Endothelial cell of umbilical vein (primary cell): ENCODE data around the gene FAM200A. TPM values are rescaled to one million over a fixed set of nuclear protein-coding genes. Genes with fewer than 3 reads are reported as not detected.

Source experiments
- BruUV-seq: library from RNA; stranded (reverse); fragments of 400-500 nt; replicated peaks from 2 replicates; lab custom pipeline; 2021; lab: Mats Ljungman, UMichigan
- CTCF ChIA-PET: fragments of 300-600, 350-600 bp; sonication (Branson Sonifier 250); formaldehyde crosslinking; loops from one replicate; lab custom pipeline; 2021; ENCODE audit warnings: antibody characterized with exemption, inconsistent platforms; lab: Charles Lee
- POLR2A ChIA-PET: fragments of 300-600, 350-600 bp; sonication (Branson Sonifier 250); formaldehyde crosslinking; loops from one replicate; lab custom pipeline; 2021; ENCODE audit warnings: antibody characterized with exemption, inconsistent platforms; lab: Charles Lee
- DNase-seq: peaks from one replicate; pipeline ENCODE4 v3.0.0-alpha.2; 2011; ENCODE audit warnings: low read depth, low spot score
- FAIRE-seq: peaks from 2 replicates; lab custom pipeline; 2011; peaks lifted over from hg19 to GRCh38; lab: Jason Lieb, UNC
- H2AFZ ChIP-seq: 2 replicates; pipeline ENCODE4 v1.6.0; 2012; ENCODE audit warnings: low read depth, low read length, control low read depth, inconsistent platforms
- H3K27ac ChIP-seq: 2 replicates; pipeline ENCODE4 v1.5.1; 2011; ENCODE audit warnings: low read depth, mild to moderate bottlenecking, control low read depth, low read length, moderate library complexity; ENCODE audit not compliant: insufficient read depth
- H3K27me3 ChIP-seq, 2 experiments: 2 replicates each; pipeline versions ENCODE4 v1.6.0 to v1.6.1; 2011; ENCODE audit warnings: low read length in 2 of 2, mixed read lengths in 1 of 2; ENCODE audit not compliant: control insufficient read depth in 2 of 2, insufficient read depth in 2 of 2
- H3K36me3 ChIP-seq, 2 experiments: 2 replicates in 1 of 2; 3 replicates in 1 of 2; pipeline ENCODE4 v1.5.1; 2011; ENCODE audit warnings: low read length in 2 of 2, mild to moderate bottlenecking in 1 of 2, moderate library complexity in 1 of 2; ENCODE audit not compliant: control insufficient read depth in 2 of 2, insufficient read depth in 2 of 2; ENCODE audit errors: extremely low read depth in 1 of 2
- H3K4me1 ChIP-seq: 3 replicates; pipeline ENCODE4 v1.5.1; 2011; ENCODE audit warnings: mild to moderate bottlenecking, low read length; ENCODE audit not compliant: control insufficient read depth, insufficient read depth; ENCODE audit errors: extremely low read depth
- H3K4me2 ChIP-seq: 2 replicates; pipeline ENCODE4 v1.6.1; 2011; ENCODE audit warnings: low read length, control low read depth, mixed read lengths; ENCODE audit not compliant: insufficient read depth
- H3K4me3 ChIP-seq, 3 experiments: fragments of 200-600 bp in 1 of 3; sonication (generic), shearing (Covaris generic) in 1 of 3; replicated peaks in 1 of 3; 2 replicates each; pipeline ENCODE4 v1.5.1; 2011 to 2016; ENCODE audit warnings: control low read depth in 3 of 3, low read length in 3 of 3, mild to moderate bottlenecking in 2 of 3, inconsistent platforms in 1 of 3, low read depth in 1 of 3, moderate library complexity in 1 of 3; ENCODE audit not compliant: insufficient read depth in 1 of 3
- H3K79me2 ChIP-seq: 2 replicates; pipeline ENCODE4 v1.6.0; 2012; ENCODE audit warnings: low read length, inconsistent platforms; ENCODE audit not compliant: control insufficient read depth, insufficient read depth
- H3K9ac ChIP-seq: replicated peaks from 2 replicates; pipeline ENCODE3; 2011; ENCODE audit warnings: low read length, control low read depth; ENCODE audit not compliant: insufficient read depth; ENCODE audit errors: extremely low read depth
- H3K9me1 ChIP-seq: replicated peaks from 3 replicates; pipeline ENCODE4 v1.6.0; 2011; ENCODE audit warnings: mild to moderate bottlenecking, low read length; ENCODE audit not compliant: control insufficient read depth, insufficient read depth; ENCODE audit errors: extremely low read depth
- H3K9me3 ChIP-seq: replicated peaks from 2 replicates; pipeline ENCODE4 v1.5.1; 2012; ENCODE audit warnings: low read length, inconsistent platforms; ENCODE audit not compliant: control insufficient read depth, insufficient read depth
- H4K20me1 ChIP-seq: replicated peaks from 2 replicates; pipeline ENCODE3; 2011; ENCODE audit warnings: mild to moderate bottlenecking, low read length; ENCODE audit not compliant: control insufficient read depth, insufficient read depth; ENCODE audit errors: extremely low read depth
- CTCF ChIP-seq, 2 donors: IDR thresholded peaks; 1 replicate in 1 of 2; 2 replicates in 1 of 2; pipeline ENCODE4 v1.5.1; 2011; ENCODE audit warnings: low read length in 2 of 2, mild to moderate bottlenecking in 2 of 2, moderate library complexity in 2 of 2, control low read depth in 1 of 2, inconsistent platforms in 1 of 2, low read depth in 1 of 2; ENCODE audit not compliant: insufficient read depth in 1 of 2; ENCODE audit errors: extremely low read depth in 1 of 2
- EZH2 ChIP-seq: IDR thresholded peaks from 2 replicates; pipeline ENCODE4 v1.6.1; 2012; ENCODE audit warnings: borderline replicate concordance, low read depth, mild to moderate bottlenecking, moderate library complexity, low read length, inconsistent platforms; ENCODE audit not compliant: severe bottlenecking
- FOS ChIP-seq: IDR thresholded peaks from 2 replicates; pipeline ENCODE4 v1.6.1; 2011; ENCODE audit warnings: mild to moderate bottlenecking, low read length, moderate library complexity, borderline replicate concordance; ENCODE audit not compliant: insufficient read depth
- GATA2 ChIP-seq: IDR thresholded peaks from 2 replicates; pipeline ENCODE4 v1.7.0; 2011; ENCODE audit warnings: low read depth, mild to moderate bottlenecking, moderate library complexity, mixed read lengths, low read length; ENCODE audit not compliant: insufficient read length, insufficient read depth
- JUN ChIP-seq: IDR thresholded peaks from 2 replicates; pipeline ENCODE4 v1.6.1; 2011; ENCODE audit warnings: borderline replicate concordance, low read depth; ENCODE audit not compliant: insufficient read length, insufficient read depth
- MAX ChIP-seq: IDR thresholded peaks from 2 replicates; pipeline ENCODE4 v1.6.1; 2011; ENCODE audit not compliant: insufficient read depth, insufficient read length
- MYC ChIP-seq: IDR thresholded peaks from one replicate; pipeline ENCODE4 v1.6.1; 2011; ENCODE audit warnings: mild to moderate bottlenecking, low read depth, low read length
- POLR2A ChIP-seq: IDR thresholded peaks from 2 replicates; pipeline ENCODE4 v1.6.1; 2012; ENCODE audit warnings: low read depth, mild to moderate bottlenecking, control low read depth, low read length
- POLR2AphosphoS5 ChIP-seq: IDR thresholded peaks from 2 replicates; pipeline ENCODE4 v1.6.1; 2012; ENCODE audit warnings: low read depth, mild to moderate bottlenecking, control low read depth, low read length, moderate library complexity; ENCODE audit not compliant: insufficient read depth
- dilution Hi-C: fragments of 300-500 bp; cut with MboI; formaldehyde crosslinking; loops from one replicate; pipeline ENCODE4 v1.15.0; 2019; ENCODE audit warnings: low sequenced_read_pairs; ENCODE audit not compliant: extremely low pct_ligation_motif_present
- intact Hi-C: fragments of 100-400 bp; cut with micrococcal nuclease; formaldehyde crosslinking; loops from one replicate; pipeline ENCODE4 v1.10.0; 2022
- polyA plus RNA-seq, 4 experiments: library from polyadenylated mRNA; depleted of rRNA in 3 of 4; stranded (reverse) in 3 of 4; unstranded in 1 of 4; fragments of >200 nt; gene quantifications; 2 replicates each; pipeline versions ENCODE4 v1.2.1 to v1.2.3, GENCODE V29; 2011 to 2012; ENCODE audit warnings: missing spikeins in 1 of 4
- total RNA-seq: library from RNA; stranded (reverse); gene quantifications from 2 replicates; pipeline ENCODE4 v1.2.3, GENCODE V29; 2021

Gene FAM200A
- total and polyA plus RNA-seq, 2 donors (not counting 3 experiments of a cell fraction or from before 2014, with no cell fraction given) = 2.1 to 3.6 TPM

GRCh38 chr7:99594948-99595745, 43.2 kb upstream of the FAM200A start:
- H3K4me1 ChIP-seq = no peaks in the 10 kb centered on the region
- CTCF ChIA-PET = no interaction called here
- no peak overlapping the region for H2AFZ ChIP-seq
- no peaks in the 10 kb centered on the region for H3K9me3 ChIP-seq
- H3K4me3 ChIP-seq = no peak overlapping the region
- intact Hi-C loops = no loop called here
- no peaks in the 10 kb centered on the region for H3K36me3 ChIP-seq
- POLR2A ChIA-PET = no interaction called here
- H3K9me1 ChIP-seq = no peaks in the 10 kb centered on the region
- BruUV-seq = no TSS peak
- H3K27me3 ChIP-seq = no peaks in the 10 kb centered on the region
- dilution Hi-C loops = no loop called here
- FAIRE-seq (no peak), DNase-seq (no peak)
- no peak for TF ChIP-seq EZH2
- TF ChIP-seq FOS = no peak
- TF ChIP-seq JUN = no peak
- TF ChIP-seq CTCF (IDR thresholded peaks at IDR 0.05; ENCODE audit: extremely low read depth in 1 of 2, insufficient read depth in 1 of 2, low read depth in 1 of 2, low read length in 2 of 2) = no peak
- TF ChIP-seq MYC = no peak
- TF ChIP-seq MAX = no peak
- no peak for TF ChIP-seq POLR2A
- TF ChIP-seq GATA2 = no peak
- TF ChIP-seq POLR2AphosphoS5 = no peak
- H3K27ac ChIP-seq = no peak overlapping the region
- no peaks in the 10 kb centered on the region for H4K20me1 ChIP-seq
- no peaks in the 10 kb centered on the region for H3K79me2 ChIP-seq
- H3K4me2 ChIP-seq = no peak overlapping the region
- no peak overlapping the region for H3K9ac ChIP-seq
